OCI-LY1 (cell line): Measurements from ENCODE around the gene MYCT1.

Source experiments
- EZH2 ChIP-seq: fragments of 200-600 bp; sonication (generic), shearing (Covaris generic); IDR thresholded peaks from 2 replicates; pipeline ENCODE4 v1.8.0; 2017; ENCODE audit warnings: borderline replicate concordance, mixed run types, mild to moderate bottlenecking, antibody characterized with exemption, low read length, moderate library complexity, mixed read lengths
- TF ChIP-seq, protein P1 (sequence below): fragments of 200-600 bp; sonication (generic), shearing (Covaris generic); IDR thresholded peaks from 2 replicates; pipeline ENCODE4 v1.5.1; 2017; ENCODE audit warnings: mild to moderate bottlenecking, antibody characterized with exemption, low read length, moderate library complexity, mixed read lengths

DNA sequence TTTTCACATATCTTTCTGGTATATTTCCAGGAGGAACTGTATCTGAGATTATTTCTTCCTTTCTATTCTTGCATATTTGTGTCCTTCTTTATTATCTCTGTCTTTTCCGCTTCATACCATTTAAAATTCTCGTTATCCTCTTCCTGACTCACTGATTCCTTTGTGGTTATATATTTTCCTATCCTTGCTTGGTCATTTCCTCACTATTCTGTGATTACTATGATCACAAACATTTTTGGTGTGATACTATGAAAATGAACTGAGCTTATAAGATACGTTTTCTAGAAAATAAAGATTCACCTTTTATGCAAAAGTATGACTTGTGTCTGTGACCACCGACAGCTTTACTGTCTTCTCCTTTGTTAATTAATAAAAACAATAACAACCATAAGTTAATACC is 26.5 kb upstream of the MYCT1 start:
- TF ChIP-seq, protein P1, sequence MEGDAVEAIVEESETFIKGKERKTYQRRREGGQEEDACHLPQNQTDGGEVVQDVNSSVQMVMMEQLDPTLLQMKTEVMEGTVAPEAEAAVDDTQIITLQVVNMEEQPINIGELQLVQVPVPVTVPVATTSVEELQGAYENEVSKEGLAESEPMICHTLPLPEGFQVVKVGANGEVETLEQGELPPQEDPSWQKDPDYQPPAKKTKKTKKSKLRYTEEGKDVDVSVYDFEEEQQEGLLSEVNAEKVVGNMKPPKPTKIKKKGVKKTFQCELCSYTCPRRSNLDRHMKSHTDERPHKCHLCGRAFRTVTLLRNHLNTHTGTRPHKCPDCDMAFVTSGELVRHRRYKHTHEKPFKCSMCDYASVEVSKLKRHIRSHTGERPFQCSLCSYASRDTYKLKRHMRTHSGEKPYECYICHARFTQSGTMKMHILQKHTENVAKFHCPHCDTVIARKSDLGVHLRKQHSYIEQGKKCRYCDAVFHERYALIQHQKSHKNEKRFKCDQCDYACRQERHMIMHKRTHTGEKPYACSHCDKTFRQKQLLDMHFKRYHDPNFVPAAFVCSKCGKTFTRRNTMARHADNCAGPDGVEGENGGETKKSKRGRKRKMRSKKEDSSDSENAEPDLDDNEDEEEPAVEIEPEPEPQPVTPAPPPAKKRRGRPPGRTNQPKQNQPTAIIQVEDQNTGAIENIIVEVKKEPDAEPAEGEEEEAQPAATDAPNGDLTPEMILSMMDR: no peak
- TF ChIP-seq EZH2: no peak
